HUDEP-2 (cell line): ENCODE results near the gene COL8A1.
A peak's percentile ranks its signal among the peaks of the same experiment; 100 is the strongest.

Source experiments
- DNase-seq, 76 experiments: peaks; one replicate each; lab custom pipeline; 2025; ENCODE audit not compliant: unreplicated experiment in 76 of 76; lab: John Stamatoyannopoulos, UW

COL8A1 gene

GRCh38 chr3:99781761-99782160, 143.4 kb downstream of the COL8A1 start:
- no peak for DNase-seq

- no peak for DNase-seq
Measured at GRCh38 chr3:99783011-99783573, 144.7 kb downstream of the COL8A1 start.

GRCh38 chr3:99789011-99789721, 150.8 kb downstream of the COL8A1 start:
- peak in 40 of 76 experiments; percentile 2 to 63 (median 25) for DNase-seq

GRCh38 chr3:99794485-99794884, 156.1 kb downstream of the COL8A1 start:
- DNase-seq: no peak

GRCh38 chr3:99795573-99795972, 157.2 kb downstream of the COL8A1 start:
- DNase-seq: no peak

GRCh38 chr3:99799422-99799821, 161.0 kb downstream of the COL8A1 start:
- DNase-seq: no peak

GRCh38 chr3:99803297-99803696, 164.9 kb downstream of the COL8A1 start:
- DNase-seq: no peak

GRCh38 chr3:99805160-99805559, 166.8 kb downstream of the COL8A1 start:
- DNase-seq: no peak

- peak in 29 of 76 experiments; percentile 1 to 49 (median 24) for DNase-seq
Measured at GRCh38 chr3:99808163-99808794, 169.9 kb downstream of the COL8A1 start.

GRCh38 chr3:99809565-99809964, 171.2 kb downstream of the COL8A1 start:
- no peak for DNase-seq

- no peak for DNase-seq
Measured at GRCh38 chr3:99810403-99810802, 172.0 kb downstream of the COL8A1 start.

- DNase-seq: peak in 17 of 76 experiments; percentile 1 to 57 (median 12)
Measured at GRCh38 chr3:99817047-99817436, 178.6 kb downstream of the COL8A1 start.

GRCh38 chr3:99817437-99818240, 179.2 kb downstream of the COL8A1 start, which contains the start of gene CMSS1:
CMSS1 (plus strand) TSS chr3:99817862.
- peak; percentile 20 to 93 (median 85) for DNase-seq

- DNase-seq: no peak
Measured at GRCh38 chr3:99818818-99819217, 180.4 kb downstream of the COL8A1 start.

GRCh38 chr3:99823723-99824711, 185.6 kb downstream of the COL8A1 start:
- peak in 7 of 76 experiments; percentile 5 to 48 (median 7) for DNase-seq

- peak in 20 of 76 experiments; percentile 2 to 64 (median 34) for DNase-seq
Measured at GRCh38 chr3:99825004-99825640, 186.7 kb downstream of the COL8A1 start.

GRCh38 chr3:99829844-99830243, 191.4 kb downstream of the COL8A1 start:
- no peak for DNase-seq

- DNase-seq: peak in 1 of 76 experiments; percentile 3
Measured at GRCh38 chr3:99833617-99834205, 195.3 kb downstream of the COL8A1 start.
